ENCODE results near the gene ARVCF. TPM values are rescaled to one million over a fixed set of nuclear protein-coding genes. Genes with fewer than 3 reads are reported as not detected.

Gene ARVCF
- total and polyA plus RNA-seq, 2 experiments from 2014 or later = 40.3 to 55.5 TPM

GRCh38 chr22:20040327-20041200, 23.9 kb upstream of the ARVCF start:
- no peak for TF ChIP-seq CTCF (IDR thresholded peaks at IDR 0.05; ENCODE audit: low read depth, low read length)
- Histone ChIP-seq H3K9me3 (ENCODE audit: low read depth) (no peaks in the 10 kb centered on the region), H3K27ac (no peak overlapping the region), H3K27me3 (no peaks in the 10 kb centered on the region), H3K36me3 (no peaks in the 10 kb centered on the region), H3K4me3 (no peak overlapping the region), H3K4me1 (ENCODE audit: low read depth) (no peaks in the 10 kb centered on the region)
- no peak for DNase-seq (ENCODE audit: low read depth in 1 of 2, low spot score in 1 of 2)

- TF ChIP-seq CTCF (IDR thresholded peaks at IDR 0.05; ENCODE audit: low read depth, low read length) = no peak
- no peak overlapping the region for H3K27ac ChIP-seq
- H3K36me3 ChIP-seq = no peaks in the 10 kb centered on the region
- H3K9me3 ChIP-seq (ENCODE audit: low read depth) = no peaks in the 10 kb centered on the region
- no peak for DNase-seq (ENCODE audit: low read depth in 1 of 2, low spot score in 1 of 2)
- no peak overlapping the region for H3K4me3 ChIP-seq
- no peaks in the 10 kb centered on the region for H3K27me3 ChIP-seq
- H3K4me1 ChIP-seq (ENCODE audit: low read depth) = no peaks in the 10 kb centered on the region
Observed at GRCh38 chr22:20039683-20040325, 23.2 kb upstream of the ARVCF start.

- Histone ChIP-seq H3K36me3 (no peaks in the 10 kb centered on the region), H3K4me1 (ENCODE audit: low read depth) (no peaks in the 10 kb centered on the region), H3K4me3 (no peak overlapping the region), H3K27ac (no peak overlapping the region), H3K27me3 (no peaks in the 10 kb centered on the region), H3K9me3 (ENCODE audit: low read depth) (no peaks in the 10 kb centered on the region)
- no peak for TF ChIP-seq CTCF (IDR thresholded peaks at IDR 0.05; ENCODE audit: low read depth, low read length)
- DNase-seq (ENCODE audit: low read depth in 1 of 2, low spot score in 1 of 2) = no peak
Observed at GRCh38 chr22:20038574-20038973, 22.0 kb upstream of the ARVCF start.

GRCh38 chr22:20037419-20037818, 20.8 kb upstream of the ARVCF start:
- Histone ChIP-seq H3K36me3 (no peaks in the 10 kb centered on the region), H3K27ac (no peak overlapping the region), H3K4me3 (no peak overlapping the region), H3K4me1 (ENCODE audit: low read depth) (no peaks in the 10 kb centered on the region), H3K9me3 (ENCODE audit: low read depth) (no peaks in the 10 kb centered on the region), H3K27me3 (no peaks in the 10 kb centered on the region)
- TF ChIP-seq CTCF (IDR thresholded peaks at IDR 0.05; ENCODE audit: low read depth, low read length) = no peak
- DNase-seq (ENCODE audit: low read depth in 1 of 2, low spot score in 1 of 2) = no peak

GRCh38 chr22:20036535-20037392, 20.1 kb upstream of the ARVCF start:
- no peak for TF ChIP-seq CTCF (IDR thresholded peaks at IDR 0.05; ENCODE audit: low read depth, low read length)
- Histone ChIP-seq H3K27me3 (no peaks in the 10 kb centered on the region), H3K36me3 (no peaks in the 10 kb centered on the region), H3K4me3 (no peak overlapping the region), H3K9me3 (ENCODE audit: low read depth) (no peaks in the 10 kb centered on the region), H3K27ac (no peak overlapping the region), H3K4me1 (ENCODE audit: low read depth) (no peaks in the 10 kb centered on the region)
- no peak for DNase-seq (ENCODE audit: low read depth in 1 of 2, low spot score in 1 of 2)
